GM13976 (cell line): ENCODE data around the gene MFSD1.

Experiments used
- DNase-seq: peaks from one replicate; pipeline ENCODE4 v3.0.0; 2012; ENCODE audit warnings: low spot score
- CTCF ChIP-seq: IDR thresholded peaks from 2 replicates; pipeline ENCODE4 v1.5.1; 2012; ENCODE audit warnings: borderline replicate concordance, mild to moderate bottlenecking; ENCODE audit not compliant: insufficient read depth; ENCODE audit errors: extremely low read depth, missing control alignments, control extremely low read depth
- in situ Hi-C: fragments of 300-500 bp; cut with MboI; formaldehyde crosslinking; loops from one replicate; pipeline ENCODE4 v1.12.0; 2022; ENCODE audit warnings: low sequenced_read_pairs, mixed read lengths, inconsistent platforms; ENCODE audit not compliant: unreplicated experiment

The MFSD1 gene

GRCh38 chr3:158823426-158823825 is 21.6 kb downstream of the MFSD1 start:
- in situ Hi-C loops = no loop called here
- TF ChIP-seq CTCF = no peak
- DNase-seq = no peak

GRCh38 chr3:158827773-158828172 is 25.9 kb downstream of the MFSD1 start:
- in situ Hi-C loops = no loop called here

DNA sequence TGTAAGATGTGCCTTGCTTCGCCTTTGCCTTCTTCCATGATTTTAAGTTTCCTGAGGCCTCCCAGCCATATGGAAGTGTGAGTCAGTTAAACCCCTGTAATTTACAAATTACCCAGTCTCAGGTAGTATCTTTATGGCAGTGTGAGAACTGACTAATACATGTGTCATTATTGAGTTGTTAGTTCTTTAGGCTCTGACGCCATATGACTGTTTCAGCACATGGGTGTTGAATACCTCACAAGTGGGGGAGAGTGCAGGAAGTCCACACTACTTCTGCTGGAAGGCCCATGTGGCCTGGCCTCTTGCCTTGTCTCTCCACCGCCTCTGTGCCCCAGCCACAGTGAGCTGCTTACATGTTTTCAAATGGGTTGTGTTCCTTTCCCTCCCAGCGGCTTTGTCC is 28.5 kb downstream of the MFSD1 start:
- TF ChIP-seq CTCF = no peak
- in situ Hi-C loops = no loop called here
- DNase-seq = no peak

More at GRCh38 chr3:158827773-158828172, 25.9 kb downstream of the MFSD1 start:
- no peak for DNase-seq
- TF ChIP-seq CTCF = no peak

GRCh38 chr3:158831861-158832260 is 30.0 kb downstream of the MFSD1 start:
- no peak for TF ChIP-seq CTCF

DNA sequence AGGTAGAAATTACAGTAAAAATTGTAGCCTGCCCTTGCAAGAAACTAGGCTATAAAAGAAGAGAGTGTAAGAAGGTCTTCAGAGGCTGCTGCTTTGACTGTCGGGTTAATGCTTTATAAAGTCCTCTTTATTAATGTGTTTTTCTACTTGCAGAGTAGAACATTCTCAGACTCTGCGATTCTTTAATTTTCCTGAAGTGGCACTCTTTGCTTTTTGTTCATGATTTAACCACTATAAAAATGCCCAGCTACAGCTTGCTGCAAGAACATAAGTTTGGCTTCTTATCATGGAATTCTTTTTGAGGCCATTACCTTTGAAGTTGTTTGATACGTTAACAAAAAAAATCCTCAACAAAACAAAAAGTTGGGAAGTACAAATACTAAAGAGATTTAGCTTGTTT is 33.8 kb downstream of the MFSD1 start:
- in situ Hi-C loops = no loop called here
- TF ChIP-seq CTCF = no peak
- DNase-seq = no peak

More at GRCh38 chr3:158831861-158832260, 30.0 kb downstream of the MFSD1 start:
- in situ Hi-C loops = no loop called here
- no peak for DNase-seq

DNA sequence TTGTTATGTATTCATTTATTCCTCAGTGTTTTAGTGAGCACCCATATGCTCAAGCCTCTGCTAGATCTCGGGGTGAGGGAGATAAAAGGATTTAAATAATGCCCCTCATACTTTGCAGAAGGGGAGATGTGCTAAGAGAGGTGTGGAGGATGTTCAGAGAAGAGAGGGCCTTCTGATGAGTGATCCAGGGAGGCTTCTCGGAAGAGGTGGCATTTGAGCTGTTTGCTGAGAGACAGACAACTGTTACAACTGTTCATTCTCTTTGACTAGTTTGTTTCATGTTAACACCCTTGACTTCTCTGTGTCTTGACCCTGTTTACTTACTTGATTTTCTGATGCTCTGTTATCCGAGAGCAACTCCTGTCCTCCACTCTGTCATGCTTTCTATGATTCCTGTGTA is 34.5 kb downstream of the MFSD1 start:
- no peak for TF ChIP-seq CTCF
- no peak for DNase-seq
- in situ Hi-C loops = no loop called here

GRCh38 chr3:158837240-158837639 is 35.4 kb downstream of the MFSD1 start:
- in situ Hi-C loops = no loop called here
- TF ChIP-seq CTCF = no peak
- DNase-seq = no peak
